Activated CD4-positive, alpha-beta T cell treated with anti-CD3 and anti-CD28 coated beads for 24 hours (primary cell): ENCODE measurements around the gene LRP2.
"Not testable (repeated sequence)": the region's sequence is repeated elsewhere in the genome, so short reads cannot be mapped to it uniquely, and the experiment has no call there.

ENCODE experiments used
- DNase-seq, 2 donors: peaks; one replicate each; pipeline ENCODE4 v3.0.0-alpha.2; 2020; ENCODE audit warnings: low read depth in 2 of 2

LRP2 gene

DNA sequence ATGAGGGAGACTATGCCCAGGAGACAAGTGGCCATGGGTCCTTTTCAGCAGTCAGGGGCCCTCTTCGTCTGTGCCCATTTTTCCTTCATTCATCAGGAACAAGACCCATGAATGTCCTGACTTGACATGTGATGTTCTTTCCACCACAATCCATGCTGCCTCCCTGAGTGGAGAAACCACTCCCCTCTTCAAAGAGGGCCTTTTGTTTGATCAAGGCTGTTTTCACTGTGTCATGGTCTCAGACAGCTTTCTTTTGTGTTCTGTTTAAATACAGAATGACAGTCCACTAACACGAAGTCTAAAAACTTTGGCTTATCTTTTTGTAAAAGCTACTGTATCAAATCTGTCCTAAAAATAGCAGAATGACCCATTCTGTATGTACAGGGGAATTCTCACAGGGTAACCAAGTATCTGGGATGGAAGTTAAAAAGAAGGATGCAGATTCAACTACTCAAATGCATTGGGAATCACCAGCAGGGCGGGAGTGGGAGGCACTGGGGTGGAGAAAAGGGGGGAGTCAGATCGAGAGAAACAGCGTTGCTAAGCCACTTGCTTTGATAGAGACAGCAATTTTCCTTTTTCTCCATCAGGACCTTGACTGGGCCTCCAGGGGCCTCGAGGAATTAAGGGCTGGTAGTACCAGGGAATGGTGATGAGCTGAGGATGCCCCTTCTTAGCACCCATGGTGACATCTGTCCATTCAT lies 13.9 kb downstream of the LRP2 start:
- no peak for DNase-seq

DNA sequence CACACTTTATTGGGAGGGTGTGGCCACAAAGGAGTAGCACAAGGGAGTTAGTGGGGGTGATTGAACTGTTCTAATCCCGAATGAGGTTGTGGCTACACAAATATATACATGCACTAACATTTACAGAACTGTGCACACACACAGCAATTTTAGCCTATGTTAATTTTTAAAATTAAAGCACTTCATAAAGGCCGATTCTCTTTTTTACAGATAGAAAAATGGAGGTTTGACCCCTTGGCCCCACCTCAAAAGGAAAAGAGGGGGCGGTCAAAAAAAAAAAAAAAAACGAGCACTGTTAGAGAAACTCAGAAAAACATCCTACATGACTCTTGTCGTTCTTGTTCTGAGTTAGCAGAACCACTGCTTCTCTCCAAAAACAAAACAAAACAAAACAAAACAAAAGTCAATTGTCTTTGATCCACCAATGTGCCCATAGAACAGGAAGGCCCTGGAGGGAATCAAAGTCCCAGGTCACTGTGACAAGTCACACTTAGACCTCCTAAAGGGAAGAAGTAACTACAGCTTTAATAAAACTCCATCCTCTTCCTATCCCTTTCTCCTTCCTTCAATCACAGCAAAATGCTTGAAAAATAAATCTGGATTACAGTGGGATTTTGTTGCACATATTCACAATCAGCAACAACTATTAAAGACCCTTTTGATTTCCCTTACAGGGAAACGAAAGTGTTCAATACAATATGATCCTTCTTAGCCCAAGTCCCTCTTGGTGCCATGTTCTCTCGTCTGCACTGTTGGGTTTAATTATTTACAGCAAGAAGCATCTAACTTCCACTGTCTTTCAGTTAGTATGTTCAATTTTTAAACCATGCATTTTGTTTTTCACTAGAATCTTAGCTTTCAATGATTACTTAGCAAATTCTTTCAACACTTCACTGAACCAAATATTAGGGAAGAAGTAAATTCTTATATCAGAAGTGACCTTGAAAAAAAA lies 16.6 kb downstream of the LRP2 start:
- DNase-seq = no peak

DNA sequence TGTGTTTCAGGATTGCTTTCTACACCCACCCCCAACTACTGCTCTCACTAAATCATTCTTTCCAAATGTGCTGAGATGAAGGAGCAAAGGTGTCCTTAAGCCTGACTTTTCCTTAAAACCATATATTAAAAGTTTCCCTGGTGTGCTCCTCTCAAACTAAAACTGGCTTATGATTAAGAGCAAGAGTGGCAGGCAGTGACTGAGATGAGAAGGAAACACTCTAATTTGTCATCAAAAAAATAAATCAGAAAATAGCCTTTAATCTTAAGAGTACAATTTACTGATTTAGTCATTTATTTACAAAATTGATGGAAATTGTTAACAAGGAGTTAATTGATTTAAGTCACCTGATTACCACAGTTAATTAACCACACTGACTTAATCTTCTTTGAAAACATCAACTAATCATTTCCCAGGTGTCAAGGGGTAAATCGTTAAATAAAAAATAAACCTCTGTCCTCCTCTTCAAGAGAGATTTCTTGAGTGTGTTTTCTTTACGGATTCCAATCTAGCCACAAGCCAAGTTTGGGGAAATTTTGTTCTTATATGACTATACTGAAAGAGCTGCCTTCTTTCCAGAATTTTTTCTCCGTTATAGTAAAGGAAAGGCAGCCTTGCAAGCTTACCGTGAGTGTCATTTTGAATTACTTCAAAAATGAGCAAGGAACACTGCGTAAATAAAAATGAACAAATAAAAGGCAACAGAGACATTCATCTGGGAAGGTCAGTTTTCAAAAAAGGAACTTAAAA lies 17.4 kb downstream of the LRP2 start:
- no peak for DNase-seq

DNA sequence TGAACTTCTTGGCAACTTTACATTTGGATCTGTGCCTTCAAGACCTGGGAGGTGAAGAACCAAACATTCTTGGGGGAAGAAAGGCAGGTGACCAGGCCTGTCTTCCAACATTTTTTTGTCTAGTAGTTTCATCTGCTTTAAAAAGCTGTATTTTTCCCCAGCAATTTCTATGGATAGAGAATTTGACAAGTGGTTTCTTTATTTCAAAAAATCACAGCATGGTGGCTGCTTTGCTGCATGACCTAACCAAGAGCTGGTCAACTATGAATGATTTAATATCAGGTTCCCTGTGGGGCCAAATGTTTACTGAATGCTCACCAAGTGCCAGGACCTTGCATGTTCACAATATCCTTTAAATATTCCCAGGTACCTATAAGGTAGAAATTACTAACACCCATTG lies 19.1 kb downstream of the LRP2 start:
- DNase-seq = no peak

DNA sequence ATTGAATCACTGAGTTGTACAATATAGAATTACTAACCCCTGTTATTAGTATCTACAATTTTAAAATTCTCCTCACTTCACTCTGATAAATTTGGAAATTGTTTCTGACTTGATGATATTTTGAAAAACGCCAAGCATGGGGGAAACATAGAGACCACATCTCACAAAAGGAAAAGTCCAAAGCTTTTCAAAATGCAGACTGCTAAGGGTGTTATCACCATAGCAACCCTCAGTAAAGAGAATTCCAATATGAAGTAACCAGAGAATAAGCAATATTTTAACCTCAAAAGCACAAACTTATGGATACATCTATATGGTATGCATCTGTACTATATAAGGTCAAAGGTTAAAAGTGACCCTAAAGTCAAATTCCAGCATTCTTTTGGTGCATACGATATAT lies 22.7 kb downstream of the LRP2 start:
- no peak for DNase-seq

DNA sequence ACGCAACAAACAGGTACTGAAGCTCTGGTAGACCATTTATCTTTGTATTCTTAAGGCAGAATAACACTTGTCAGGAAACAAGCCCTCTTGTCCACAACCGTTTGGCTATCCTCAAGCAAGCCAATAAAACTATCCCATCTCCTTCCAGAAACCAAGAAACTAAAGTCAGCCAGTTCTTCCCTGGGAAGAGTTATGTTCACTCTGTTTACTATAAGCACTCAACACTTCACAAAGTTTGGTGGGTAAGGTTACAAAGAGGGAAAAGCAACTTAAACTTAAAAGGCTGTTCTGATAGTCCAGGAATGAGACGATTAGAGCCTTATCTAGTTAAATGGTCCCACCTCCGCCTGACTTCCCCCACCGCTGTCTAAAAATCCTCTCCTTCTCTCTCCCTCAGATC lies 25.6 kb downstream of the LRP2 start:
- DNase-seq = no peak

DNA sequence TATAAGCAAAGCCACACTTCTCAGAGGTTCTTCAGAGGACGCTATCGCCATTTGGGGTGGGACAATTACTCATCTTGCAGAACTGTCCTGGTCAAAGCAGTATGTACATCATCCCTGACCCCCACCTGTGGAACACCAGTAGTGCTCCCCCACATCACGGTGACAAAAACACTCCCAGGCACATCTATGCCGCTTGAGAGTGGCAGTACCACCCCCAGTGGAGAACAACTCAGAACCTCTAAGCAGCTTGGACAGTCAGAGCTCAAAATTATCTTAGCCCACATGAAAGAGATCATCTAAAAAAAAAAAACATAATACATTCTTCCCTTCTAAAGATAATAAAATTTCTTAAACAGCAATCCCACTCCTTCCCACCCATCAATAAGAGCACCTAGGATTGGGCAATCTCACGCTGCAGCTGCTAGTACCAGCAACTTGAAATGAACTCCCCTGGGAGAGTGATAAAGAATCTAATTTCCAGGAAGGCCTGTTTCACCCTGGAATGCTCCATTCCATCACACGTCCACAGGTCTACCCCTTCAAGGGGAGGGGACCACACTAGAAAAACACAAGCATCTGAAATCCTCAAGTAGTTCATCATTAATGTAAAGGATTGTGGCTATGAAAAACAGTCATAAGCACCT lies 31.7 kb downstream of the LRP2 start:
- no peak for DNase-seq

DNA sequence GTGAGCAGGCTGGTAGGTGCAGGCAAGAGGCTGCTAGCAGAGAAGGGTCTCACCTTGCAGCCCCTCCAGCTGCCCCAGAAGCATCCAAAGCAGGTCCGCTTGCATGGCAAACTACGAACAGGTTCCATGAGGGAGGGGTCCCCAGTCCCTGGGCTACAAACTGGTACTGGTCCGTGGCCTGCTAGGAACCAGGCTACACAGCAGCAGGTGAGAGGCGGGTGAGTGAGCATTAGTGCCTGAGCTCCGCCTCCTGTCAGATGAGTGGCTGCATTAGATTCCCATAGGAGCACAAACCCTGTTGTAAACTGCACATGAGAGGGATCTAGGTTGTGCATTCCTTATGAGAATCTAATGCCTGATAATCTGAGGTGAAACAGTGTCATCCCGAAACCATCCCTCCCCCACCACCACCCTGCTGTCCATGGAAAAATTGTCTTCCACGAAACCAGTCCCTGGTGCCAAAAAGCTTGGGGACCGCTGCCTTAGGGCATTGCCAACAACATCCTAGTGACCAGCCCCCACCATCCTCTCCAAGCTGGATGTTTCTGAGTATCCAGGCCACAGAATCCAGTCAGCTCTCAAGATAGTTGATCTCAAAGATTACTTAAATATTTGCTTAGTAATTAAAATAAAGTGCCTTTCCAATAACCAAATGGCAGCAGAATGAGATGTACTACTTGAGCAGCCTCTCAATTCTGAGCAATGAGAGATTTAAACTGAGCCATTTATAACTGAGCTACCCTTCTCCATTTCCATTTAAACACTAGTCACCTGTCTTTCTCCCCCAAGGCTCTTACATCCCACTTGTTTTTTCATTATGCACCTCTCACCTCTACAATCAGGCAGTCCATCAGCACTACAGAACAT lies 32.4 kb downstream of the LRP2 start:
- no peak for DNase-seq

DNA sequence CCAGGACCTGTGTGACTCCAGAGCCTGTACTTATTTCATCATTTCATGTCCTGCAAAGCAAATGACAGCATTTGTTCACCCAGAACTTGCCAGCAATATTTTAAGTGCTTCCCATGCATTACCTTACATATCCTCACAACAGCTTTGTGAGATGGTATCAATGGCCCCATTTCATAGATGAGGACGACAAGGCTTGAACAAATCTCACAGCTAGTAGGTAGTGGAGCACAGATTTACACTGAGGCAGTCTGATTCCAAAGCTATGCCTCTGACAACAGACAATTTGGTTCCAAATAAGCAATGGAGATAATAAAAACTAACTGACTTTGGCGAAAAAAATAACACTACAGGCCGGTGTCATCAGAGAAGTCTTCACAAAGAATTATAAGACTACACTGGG lies 33.5 kb downstream of the LRP2 start:
- DNase-seq = no peak

DNA sequence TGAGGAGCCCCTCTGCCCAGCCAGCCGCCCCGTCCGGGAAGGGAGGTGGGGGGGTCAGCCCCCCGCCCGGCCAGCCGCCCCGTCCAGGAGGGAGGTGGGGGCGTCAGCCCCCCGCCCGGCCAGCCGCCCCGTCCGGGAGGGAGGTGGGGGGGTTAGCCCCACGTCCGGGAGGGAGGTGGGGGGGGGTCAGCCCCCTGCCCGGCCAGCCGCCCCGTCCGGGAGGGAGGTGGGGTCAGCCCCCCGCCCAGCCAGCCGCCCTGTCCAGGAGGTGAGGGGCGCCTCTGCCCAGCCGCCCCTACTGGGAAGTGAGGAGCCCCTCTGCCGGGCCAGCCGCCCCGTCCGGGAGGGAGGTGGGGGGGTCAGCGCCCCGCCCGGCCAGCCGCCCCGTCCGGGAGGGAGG lies 34.5 kb downstream of the LRP2 start:
- not testable (repeated sequence) for DNase-seq

DNA sequence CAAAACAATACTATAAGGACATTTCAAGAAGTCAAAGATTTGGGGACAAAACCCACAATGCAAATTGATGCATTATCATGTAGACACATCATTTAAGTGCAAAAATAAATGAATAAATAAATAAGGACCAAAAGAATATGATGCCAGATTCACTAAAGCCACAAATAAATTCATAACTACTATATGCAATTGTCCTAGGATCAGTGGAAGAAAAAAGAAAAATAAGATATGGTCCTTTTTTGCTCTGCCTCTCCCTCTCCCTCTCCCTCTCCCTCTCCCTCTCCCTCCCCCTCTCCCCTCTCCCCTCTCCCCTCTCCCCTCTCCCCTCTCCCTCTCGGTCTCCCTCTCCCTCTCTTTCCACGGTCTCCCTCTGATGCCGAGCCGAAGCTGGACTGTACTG lies 36.4 kb downstream of the LRP2 start:
- not testable (repeated sequence) for DNase-seq

DNA sequence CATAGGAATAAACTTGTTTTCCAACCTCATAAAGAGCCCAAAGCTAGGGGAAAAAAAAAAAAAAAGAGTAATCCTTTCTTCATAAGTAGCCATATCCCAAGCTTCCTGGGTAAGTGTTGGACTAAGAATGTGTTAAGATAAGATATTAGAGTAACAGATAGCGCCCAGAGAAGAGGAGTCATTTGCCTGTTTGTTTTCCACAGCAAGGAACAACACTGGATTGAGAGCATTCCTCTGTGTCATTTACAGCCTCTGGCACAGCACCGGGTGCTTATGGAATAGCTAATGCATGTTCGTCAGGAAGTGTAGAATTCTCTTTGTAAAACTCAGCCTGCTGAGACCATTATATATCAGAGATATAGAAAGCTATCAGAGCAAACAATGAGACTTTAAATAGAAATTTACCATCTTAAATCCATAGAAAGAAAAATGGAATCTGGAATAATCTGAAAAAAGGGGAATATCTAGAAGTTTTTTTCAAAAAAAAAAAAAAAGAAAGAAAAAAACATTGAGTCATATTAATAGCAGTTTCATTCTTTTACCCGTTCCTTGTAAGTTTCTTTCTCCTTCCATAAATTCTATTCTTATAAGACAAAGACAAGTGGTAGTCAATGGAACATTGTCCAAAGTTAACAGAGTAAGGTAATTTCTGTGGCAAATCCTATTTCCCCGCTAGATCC lies 37.6 kb downstream of the LRP2 start:
- DNase-seq = no peak

DNA sequence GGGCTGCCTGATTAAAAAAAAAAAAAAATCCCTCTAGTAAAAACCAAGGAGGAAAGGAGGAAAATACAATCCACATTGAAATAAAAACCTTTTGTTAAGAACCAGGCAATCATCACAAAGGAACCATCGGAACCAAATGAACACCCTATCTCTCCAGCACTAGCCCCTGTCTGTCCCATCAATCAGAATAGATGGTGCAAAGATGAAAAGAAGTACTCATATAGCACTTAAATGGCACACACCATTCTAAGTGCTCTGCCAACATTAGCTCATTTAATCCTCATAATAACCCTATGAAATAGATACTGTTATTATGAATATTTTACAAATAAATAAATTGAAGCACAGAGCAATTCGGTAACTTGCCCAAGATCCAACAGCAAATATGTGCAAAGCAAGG lies 38.5 kb downstream of the LRP2 start:
- DNase-seq = no peak

DNA sequence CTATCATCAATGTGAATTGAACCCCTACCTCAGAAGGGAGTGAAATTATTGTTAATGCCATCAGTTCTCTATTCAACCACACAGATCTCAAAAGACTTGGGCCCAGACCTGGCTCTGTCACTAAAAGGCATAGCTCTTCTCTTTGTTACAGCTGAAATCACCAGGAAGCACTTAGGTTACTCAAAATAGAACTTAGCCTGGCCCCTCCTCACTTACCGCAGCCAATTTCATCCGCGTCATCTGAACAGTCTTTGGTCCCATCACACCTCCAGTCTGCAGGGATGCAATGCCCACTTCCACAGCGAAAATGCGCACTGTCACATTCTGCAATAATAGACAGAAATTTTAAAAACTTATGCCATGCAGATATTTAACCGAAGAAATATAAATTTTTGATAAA lies 41.8 kb downstream of the LRP2 start:
- no peak for DNase-seq

DNA sequence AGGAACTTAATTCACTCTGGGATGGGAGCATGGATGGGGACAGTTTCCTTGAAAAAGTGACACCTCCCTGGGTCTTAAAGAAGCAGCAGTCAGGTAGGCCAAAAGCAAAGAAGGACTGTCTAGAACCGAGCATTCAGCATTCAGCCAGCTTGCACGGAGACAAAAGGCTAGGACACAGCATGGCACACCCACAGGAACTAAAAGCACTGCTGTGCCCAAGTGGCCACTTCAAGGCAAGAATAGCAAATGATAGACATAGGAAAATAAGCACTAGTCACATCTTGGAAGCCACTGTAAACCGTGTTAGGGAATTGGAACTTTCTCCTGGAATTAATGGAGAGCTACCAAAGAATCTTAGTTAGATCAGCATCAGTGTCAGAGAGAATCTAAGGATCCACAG lies 47.0 kb downstream of the LRP2 start:
- no peak for DNase-seq

DNA sequence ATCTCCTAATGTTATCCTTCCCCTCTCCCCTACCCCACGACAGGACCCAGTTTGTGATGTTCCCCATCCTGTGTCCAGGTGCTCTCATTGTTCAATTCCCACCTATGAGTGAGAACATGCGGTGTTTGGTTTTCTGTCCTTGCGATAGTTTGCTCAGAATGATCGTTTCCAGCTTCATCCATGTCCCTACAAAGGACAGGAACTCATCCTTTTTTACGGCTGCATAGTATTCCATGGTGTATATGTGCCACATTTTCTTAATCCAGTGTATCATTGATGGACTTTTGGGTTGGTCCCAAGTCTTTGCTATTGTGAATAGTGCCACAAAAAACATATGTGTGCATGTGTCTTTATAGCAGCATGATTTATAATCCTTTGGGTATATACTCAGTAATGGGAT lies 54.0 kb downstream of the LRP2 start:
- not testable (repeated sequence) for DNase-seq

DNA sequence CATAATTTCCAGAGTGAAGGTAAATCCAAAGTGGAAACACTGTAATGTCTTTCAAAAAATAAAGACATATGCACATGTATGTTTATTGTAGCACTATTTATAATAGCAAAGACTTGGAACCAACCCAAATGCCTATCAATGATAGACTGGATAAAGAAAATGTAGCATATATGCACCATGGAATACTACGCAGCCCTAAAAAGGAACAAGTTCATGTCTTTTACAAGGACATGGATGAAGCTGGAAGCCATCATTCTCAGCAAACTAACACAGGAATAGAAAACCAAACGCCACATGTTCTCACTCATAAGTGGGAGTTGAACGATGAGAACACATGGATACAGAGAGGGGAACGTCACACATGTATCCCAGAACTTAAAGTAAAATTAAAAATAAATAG lies 57.6 kb downstream of the LRP2 start:
- DNase-seq = not testable (repeated sequence)

DNA sequence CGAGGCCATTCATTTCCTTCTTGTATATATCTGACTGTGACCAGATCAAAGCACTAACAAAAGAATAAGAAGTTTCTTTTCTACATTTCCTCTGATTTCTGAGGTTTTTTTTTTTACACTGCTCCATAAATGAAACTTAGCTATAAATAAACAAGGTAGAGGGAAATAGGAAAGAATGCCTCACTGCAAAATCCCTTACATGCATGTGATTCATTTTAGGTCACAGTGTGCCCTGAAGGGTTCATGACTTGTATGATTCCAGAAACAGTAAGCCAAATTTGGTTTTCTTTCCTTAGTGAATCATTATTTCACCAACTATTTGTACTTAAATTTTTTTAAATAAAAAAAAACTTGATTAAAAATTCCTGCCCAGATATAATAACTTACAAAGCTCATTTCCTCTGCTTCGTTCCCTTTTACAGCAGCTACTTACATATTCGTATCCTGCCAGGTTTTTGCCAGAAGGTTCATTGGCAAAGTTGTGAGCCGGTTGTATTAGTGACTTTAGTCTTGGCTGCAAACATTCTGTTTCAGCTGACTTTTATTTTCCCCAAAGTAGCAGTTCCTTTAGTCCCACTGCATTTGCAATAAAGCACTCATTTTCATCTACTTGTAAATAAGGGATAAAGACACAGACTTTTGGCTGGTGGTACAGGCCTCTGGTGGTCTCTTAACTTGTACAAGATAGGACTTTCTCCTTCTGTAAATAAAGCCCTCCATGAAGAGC lies 58.6 kb downstream of the LRP2 start:
- DNase-seq = no peak

DNA sequence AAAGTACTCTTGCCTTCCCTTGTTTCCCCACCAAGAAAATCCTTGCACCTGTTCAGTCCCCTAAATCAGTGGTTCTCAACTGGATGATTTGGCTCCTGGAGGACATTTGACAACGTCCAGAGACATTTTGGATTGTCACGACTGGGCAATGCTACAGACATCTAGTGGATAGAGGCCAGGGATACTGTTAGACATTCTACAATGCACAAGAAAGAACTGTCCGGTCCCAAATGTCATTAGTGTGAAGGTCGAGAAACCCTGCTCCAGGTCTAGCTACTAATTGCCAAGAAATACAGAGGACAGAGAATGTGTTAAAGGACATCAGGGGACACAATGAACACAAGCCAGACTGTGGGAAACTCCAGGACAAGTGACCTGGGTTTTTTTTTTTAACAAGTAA lies 60.0 kb downstream of the LRP2 start:
- DNase-seq = no peak
